HCT116 (cell line): ENCODE results near the gene CS.

Experiments
- ELF1 ChIP-seq: IDR thresholded peaks from 2 replicates; pipeline ENCODE4 v1.6.1; 2012; ENCODE audit warnings: low read depth, borderline replicate concordance
- EZH2phosphoT487 ChIP-seq: fragments of 200-600 bp; IDR thresholded peaks from 2 replicates; pipeline ENCODE4 v1.6.1; 2018; ENCODE audit warnings: antibody characterized with exemption, borderline replicate concordance
- POLR2A ChIP-seq: IDR thresholded peaks from 2 replicates; pipeline ENCODE4 v1.7.0; 2011; ENCODE audit warnings: borderline replicate concordance; ENCODE audit not compliant: insufficient read depth, insufficient read length; ENCODE audit errors: extremely low read depth
- RAD21 ChIP-seq: IDR thresholded peaks from 2 replicates; pipeline ENCODE4 v1.6.1; 2012; ENCODE audit warnings: low read depth, mild to moderate bottlenecking
- TF ChIP-seq, protein P1 (sequence below), 3 experiments: fragments of 200-600 bp in 1 of 3; sonication (generic) in 1 of 3; IDR thresholded peaks in 2 of 3; conservative IDR thresholded peaks in 1 of 3; 2 replicates each; pipeline ENCODE4 v1.5.1; 2012 to 2017; ENCODE audit warnings: low read depth in 2 of 3, low read length in 2 of 3, antibody characterized with exemption in 1 of 3, borderline replicate concordance in 1 of 3, control low read depth in 1 of 3, mild to moderate bottlenecking in 1 of 3, mixed read lengths in 1 of 3, mixed run types in 1 of 3, moderate library complexity in 1 of 3; ENCODE audit not compliant: insufficient read depth in 1 of 3
- TF ChIP-seq, protein P2 (sequence below): IDR thresholded peaks from 2 replicates; pipeline ENCODE4 v1.6.1; 2012; ENCODE audit warnings: low read depth

DNA sequence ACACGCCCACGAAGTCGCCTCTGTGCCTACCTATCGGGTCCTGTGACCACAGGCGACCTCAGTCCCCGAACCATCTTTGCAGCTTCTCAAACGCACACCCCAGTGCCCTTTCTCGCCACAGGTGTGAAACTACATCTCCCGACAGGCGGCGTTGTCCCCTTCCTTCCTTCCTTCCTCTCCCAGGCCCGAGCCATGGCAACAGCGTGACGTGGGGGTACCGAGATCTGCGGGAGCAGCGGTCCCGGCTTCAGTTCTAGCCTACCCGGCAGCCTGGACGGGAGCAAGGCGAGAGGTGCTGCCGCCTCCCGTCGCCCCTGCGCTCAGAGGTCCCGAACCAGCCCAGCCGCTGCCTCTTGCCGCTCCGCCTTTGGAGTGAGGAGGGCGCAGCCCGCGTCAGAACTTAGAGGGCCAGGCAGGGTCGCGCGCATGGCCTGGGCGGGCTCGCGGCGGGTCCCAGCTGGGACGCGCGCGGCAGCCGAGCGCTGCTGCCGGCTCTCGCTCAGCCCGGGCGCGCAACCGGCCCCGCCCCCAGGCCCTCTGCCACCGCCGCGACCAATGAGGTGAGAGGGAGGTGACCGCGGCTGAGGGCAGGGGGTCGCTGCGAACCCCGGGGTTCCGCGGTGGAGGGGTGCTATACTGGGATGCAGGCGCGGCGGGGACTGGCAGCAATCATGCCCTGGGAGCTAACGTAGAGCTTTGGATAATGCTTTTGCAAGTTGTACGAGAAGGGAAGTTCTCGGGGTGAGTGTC, 33.3 kb downstream of the CS start, which contains the start of gene COQ10A:
- TF ChIP-seq, protein P1, sequence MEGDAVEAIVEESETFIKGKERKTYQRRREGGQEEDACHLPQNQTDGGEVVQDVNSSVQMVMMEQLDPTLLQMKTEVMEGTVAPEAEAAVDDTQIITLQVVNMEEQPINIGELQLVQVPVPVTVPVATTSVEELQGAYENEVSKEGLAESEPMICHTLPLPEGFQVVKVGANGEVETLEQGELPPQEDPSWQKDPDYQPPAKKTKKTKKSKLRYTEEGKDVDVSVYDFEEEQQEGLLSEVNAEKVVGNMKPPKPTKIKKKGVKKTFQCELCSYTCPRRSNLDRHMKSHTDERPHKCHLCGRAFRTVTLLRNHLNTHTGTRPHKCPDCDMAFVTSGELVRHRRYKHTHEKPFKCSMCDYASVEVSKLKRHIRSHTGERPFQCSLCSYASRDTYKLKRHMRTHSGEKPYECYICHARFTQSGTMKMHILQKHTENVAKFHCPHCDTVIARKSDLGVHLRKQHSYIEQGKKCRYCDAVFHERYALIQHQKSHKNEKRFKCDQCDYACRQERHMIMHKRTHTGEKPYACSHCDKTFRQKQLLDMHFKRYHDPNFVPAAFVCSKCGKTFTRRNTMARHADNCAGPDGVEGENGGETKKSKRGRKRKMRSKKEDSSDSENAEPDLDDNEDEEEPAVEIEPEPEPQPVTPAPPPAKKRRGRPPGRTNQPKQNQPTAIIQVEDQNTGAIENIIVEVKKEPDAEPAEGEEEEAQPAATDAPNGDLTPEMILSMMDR (IDR thresholded peaks at IDR 0.05 in 2 of 3, conservative IDR thresholded peaks at IDR 0.05 in 1 of 3; ENCODE audit: borderline replicate concordance in 1 of 3, insufficient read depth in 1 of 3, low read depth in 2 of 3, low read length in 2 of 3) = peak; percentile 45 to 72 (median 54)
- TF ChIP-seq ELF1 (no peak), RAD21 (peak; percentile 49), EZH2phosphoT487 (no peak), POLR2A (peak; percentile 86)
- TF ChIP-seq, protein P2, sequence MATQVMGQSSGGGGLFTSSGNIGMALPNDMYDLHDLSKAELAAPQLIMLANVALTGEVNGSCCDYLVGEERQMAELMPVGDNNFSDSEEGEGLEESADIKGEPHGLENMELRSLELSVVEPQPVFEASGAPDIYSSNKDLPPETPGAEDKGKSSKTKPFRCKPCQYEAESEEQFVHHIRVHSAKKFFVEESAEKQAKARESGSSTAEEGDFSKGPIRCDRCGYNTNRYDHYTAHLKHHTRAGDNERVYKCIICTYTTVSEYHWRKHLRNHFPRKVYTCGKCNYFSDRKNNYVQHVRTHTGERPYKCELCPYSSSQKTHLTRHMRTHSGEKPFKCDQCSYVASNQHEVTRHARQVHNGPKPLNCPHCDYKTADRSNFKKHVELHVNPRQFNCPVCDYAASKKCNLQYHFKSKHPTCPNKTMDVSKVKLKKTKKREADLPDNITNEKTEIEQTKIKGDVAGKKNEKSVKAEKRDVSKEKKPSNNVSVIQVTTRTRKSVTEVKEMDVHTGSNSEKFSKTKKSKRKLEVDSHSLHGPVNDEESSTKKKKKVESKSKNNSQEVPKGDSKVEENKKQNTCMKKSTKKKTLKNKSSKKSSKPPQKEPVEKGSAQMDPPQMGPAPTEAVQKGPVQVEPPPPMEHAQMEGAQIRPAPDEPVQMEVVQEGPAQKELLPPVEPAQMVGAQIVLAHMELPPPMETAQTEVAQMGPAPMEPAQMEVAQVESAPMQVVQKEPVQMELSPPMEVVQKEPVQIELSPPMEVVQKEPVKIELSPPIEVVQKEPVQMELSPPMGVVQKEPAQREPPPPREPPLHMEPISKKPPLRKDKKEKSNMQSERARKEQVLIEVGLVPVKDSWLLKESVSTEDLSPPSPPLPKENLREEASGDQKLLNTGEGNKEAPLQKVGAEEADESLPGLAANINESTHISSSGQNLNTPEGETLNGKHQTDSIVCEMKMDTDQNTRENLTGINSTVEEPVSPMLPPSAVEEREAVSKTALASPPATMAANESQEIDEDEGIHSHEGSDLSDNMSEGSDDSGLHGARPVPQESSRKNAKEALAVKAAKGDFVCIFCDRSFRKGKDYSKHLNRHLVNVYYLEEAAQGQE = no peak
